Measurements from ENCODE around the gene COPRS. TPM values are rescaled to one million over a fixed set of nuclear protein-coding genes. Genes with fewer than 3 reads are reported as not detected.

COPRS gene
- polyA plus RNA-seq, 1 of the 3 experiments (the other 2 are of a cell fraction): 88.8 TPM

GRCh38 chr17:31843070-31843745 lies 15.8 kb downstream of the COPRS start:
- H3K9me2 ChIP-seq: no peaks in the 10 kb centered on the region
- H3K27me3 ChIP-seq (ENCODE audit: insufficient read depth): no peaks in the 10 kb centered on the region
- H3K9me3 ChIP-seq: no peaks in the 10 kb centered on the region
- H3K27ac ChIP-seq (ENCODE audit: low read depth in 2 of 2, low read length in 1 of 2): peak overlapping the region; percentile 28 to 53; a peak in 3 of 4 replicates
- H2AFZ ChIP-seq (ENCODE audit: low read depth): peak overlapping the region; percentile 61; the same call in 1 of the 2 replicates
- H3K36me3 ChIP-seq (replicated peaks in 1 of 2; ENCODE audit: control insufficient read depth in 1 of 2, insufficient read depth in 2 of 2, low read length in 1 of 2): no peaks in the 10 kb centered on the region
- H3K9ac ChIP-seq: peak overlapping the region; percentile 1; the same call in 1 of the 2 replicates
- DNase-seq: no peak
- ChIA-PET POLR2A (no interaction called here), CTCF (interaction anchor here (0.6 to 11.6 kb wide), 59 partner anchors 9 to 960 kb away, joined by 3 to 338 read pairs (median 4); partner anchors contain the start of gene COPRS)
- H3K4me2 ChIP-seq: peak overlapping the region; percentile 58; the same call in 1 of the 2 replicates
- H3K4me3 ChIP-seq (ENCODE audit: low read depth in 2 of 2, low read length in 1 of 2): no peak overlapping the region
- TF ChIP-seq CTCF (IDR thresholded peaks at IDR 0.05) (no peak), NFIC (IDR thresholded peaks at IDR 0.05; ENCODE audit: borderline replicate concordance) (peak; percentile 39; the same call in 1 of the 2 replicates)
- H4K20me1 ChIP-seq (ENCODE audit: insufficient read depth): no peaks in the 10 kb centered on the region
- H3K4me1 ChIP-seq (ENCODE audit: control insufficient read depth in 1 of 2, insufficient read depth in 2 of 2, low read depth in 1 of 2, low read length in 1 of 2): peaks cover 4 to 11% of the 10 kb centered on the region in 2 experiments; a peak in 2 of 4 replicates
- H3F3A ChIP-seq (replicated peaks; ENCODE audit: insufficient read depth): no peaks in the 10 kb centered on the region
- no peaks in the 10 kb centered on the region for H3K79me2 ChIP-seq (ENCODE audit: insufficient read depth)
- 61% methylated on average over 8 of the region's 8 CpGs for WGBS (ENCODE audit: low lambda C conversion rate)

- Histone ChIP-seq H3K79me2 (ENCODE audit: insufficient read depth) (no peaks in the 10 kb centered on the region), H3K4me3 (ENCODE audit: low read depth in 2 of 2, low read length in 1 of 2) (no peak overlapping the region; a peak in 1 of 4 replicates), H3K27me3 (ENCODE audit: insufficient read depth) (no peaks in the 10 kb centered on the region), H4K20me1 (ENCODE audit: insufficient read depth) (no peaks in the 10 kb centered on the region), H3K9me2 (no peaks in the 10 kb centered on the region), H3K9me3 (no peaks in the 10 kb centered on the region), H3K36me3 (replicated peaks in 1 of 2; ENCODE audit: control insufficient read depth in 1 of 2, insufficient read depth in 2 of 2, low read length in 1 of 2) (no peaks in the 10 kb centered on the region), H3K27ac (ENCODE audit: low read depth in 2 of 2, low read length in 1 of 2) (peak overlapping the region; percentile 28 to 53; a peak in 3 of 4 replicates), H3K9ac (0 out of 2 replicates have a peak overlapping the region, but pooled peaks have one; percentile 1), H3K4me2 (peak overlapping the region; percentile 58), H2AFZ (ENCODE audit: low read depth) (peak overlapping the region; percentile 61; the same call in 1 of the 2 replicates), H3K4me1 (ENCODE audit: control insufficient read depth in 1 of 2, insufficient read depth in 2 of 2, low read depth in 1 of 2, low read length in 1 of 2) (peaks cover 4 to 11% of the 10 kb centered on the region in 2 experiments; a peak in 2 of 4 replicates), H3F3A (replicated peaks; ENCODE audit: insufficient read depth) (no peaks in the 10 kb centered on the region)
- 26% methylated on average over 21 of the region's 22 CpGs for WGBS (ENCODE audit: low lambda C conversion rate)
- CTCF ChIA-PET: interaction anchor here (0.6 to 11.6 kb wide), 67 partner anchors 10 to 960 kb away, joined by 3 to 338 read pairs (median 4); partner anchors contain the start of gene COPRS
- peak; percentile 85 for DNase-seq
- TF ChIP-seq MXI1 (IDR thresholded peaks at IDR 0.05; ENCODE audit: low read depth, low read length): peak; percentile 23; the same call in 1 of the 2 replicates
- no peak for TF ChIP-seq USF1 (IDR thresholded peaks at IDR 0.05; ENCODE audit: borderline replicate concordance, low read depth)
- peak; percentile 28 for TF ChIP-seq CHD2 (IDR thresholded peaks at IDR 0.05; ENCODE audit: low read length, partially characterized antibody)
- TF ChIP-seq SMC3 (IDR thresholded peaks at IDR 0.05; ENCODE audit: low read depth, low read length): peak; percentile 98
- 0 out of 2 replicates have a peak, but pooled peaks have one; percentile 49 for TF ChIP-seq RCOR1 (IDR thresholded peaks at IDR 0.05; ENCODE audit: low read length)
- no peak for TF ChIP-seq GABPA (IDR thresholded peaks at IDR 0.05; ENCODE audit: low read depth)
- TF ChIP-seq NRF1 (IDR thresholded peaks at IDR 0.05; ENCODE audit: low read depth, low read length): no peak
- TF ChIP-seq POLR2AphosphoS5 (IDR thresholded peaks at IDR 0.05; ENCODE audit: low read depth, low read length): no peak
- TF ChIP-seq YY1 (IDR thresholded peaks at IDR 0.05; ENCODE audit: low read depth): no peak
- no peak for TF ChIP-seq JUND (IDR thresholded peaks at IDR 0.05)
- peak; percentile 98 for TF ChIP-seq RAD21 (IDR thresholded peaks at IDR 0.05; ENCODE audit: low read length)
- peak; percentile 97 for TF ChIP-seq CTCF (IDR thresholded peaks at IDR 0.05)
- no peak for TF ChIP-seq EP300 (IDR thresholded peaks at IDR 0.05; ENCODE audit: borderline replicate concordance in 1 of 2, low read depth in 1 of 2, low read length in 1 of 2)
- POLR2A ChIA-PET: no interaction called here
Measured at GRCh38 chr17:31842195-31843069, 16.6 kb downstream of the COPRS start.
